ENCODE results near the gene RBPMS2. TPM values are rescaled to one million over a fixed set of nuclear protein-coding genes. Genes with fewer than 3 reads are reported as not detected.
"Not testable (repeated sequence)": the region's sequence is repeated elsewhere in the genome, so short reads cannot be mapped to it uniquely, and the experiment has no call there.

Gene RBPMS2
- total RNA-seq, 1 donor from 2014 or later: not detected

DNA sequence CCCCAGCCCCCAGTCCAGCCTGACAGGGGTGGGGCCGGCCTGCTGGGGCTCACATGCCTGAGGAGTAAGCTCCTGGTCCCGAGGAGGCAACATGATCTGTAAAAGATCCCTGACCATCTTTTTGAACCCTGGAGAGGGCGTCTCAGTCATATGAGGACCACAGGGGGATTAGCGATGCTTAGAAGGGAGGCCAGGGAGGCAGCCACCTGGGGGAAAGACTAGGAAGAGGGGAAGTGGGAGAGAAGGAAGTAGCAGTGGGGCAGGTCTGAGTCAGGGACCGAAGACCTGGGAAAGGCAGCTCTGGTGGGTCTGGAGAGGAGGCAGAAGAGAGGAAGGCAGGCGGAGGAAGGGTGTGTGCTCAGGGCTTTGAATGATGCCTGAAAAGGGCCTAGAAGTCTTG, 31.1 kb upstream of the RBPMS2 start:
- H3K4me1 ChIP-seq: peaks cover 0 to 5% of the 10 kb centered on the region in 2 donors
- H3K4me3 ChIP-seq: no peak overlapping the region
- H3K27me3 ChIP-seq: no peaks in the 10 kb centered on the region
- TF ChIP-seq, protein P1, sequence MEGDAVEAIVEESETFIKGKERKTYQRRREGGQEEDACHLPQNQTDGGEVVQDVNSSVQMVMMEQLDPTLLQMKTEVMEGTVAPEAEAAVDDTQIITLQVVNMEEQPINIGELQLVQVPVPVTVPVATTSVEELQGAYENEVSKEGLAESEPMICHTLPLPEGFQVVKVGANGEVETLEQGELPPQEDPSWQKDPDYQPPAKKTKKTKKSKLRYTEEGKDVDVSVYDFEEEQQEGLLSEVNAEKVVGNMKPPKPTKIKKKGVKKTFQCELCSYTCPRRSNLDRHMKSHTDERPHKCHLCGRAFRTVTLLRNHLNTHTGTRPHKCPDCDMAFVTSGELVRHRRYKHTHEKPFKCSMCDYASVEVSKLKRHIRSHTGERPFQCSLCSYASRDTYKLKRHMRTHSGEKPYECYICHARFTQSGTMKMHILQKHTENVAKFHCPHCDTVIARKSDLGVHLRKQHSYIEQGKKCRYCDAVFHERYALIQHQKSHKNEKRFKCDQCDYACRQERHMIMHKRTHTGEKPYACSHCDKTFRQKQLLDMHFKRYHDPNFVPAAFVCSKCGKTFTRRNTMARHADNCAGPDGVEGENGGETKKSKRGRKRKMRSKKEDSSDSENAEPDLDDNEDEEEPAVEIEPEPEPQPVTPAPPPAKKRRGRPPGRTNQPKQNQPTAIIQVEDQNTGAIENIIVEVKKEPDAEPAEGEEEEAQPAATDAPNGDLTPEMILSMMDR (IDR thresholded peaks at IDR 0.05): no peak
- H3K36me3 ChIP-seq: no peaks in the 10 kb centered on the region
- no peaks in the 10 kb centered on the region for H3K9me3 ChIP-seq
- no peak overlapping the region for H3K27ac ChIP-seq
- DNase-seq (ENCODE audit: low spot score in 2 of 2): no peak
- intact Hi-C loops (cut with DNase I): no loop called here

DNA sequence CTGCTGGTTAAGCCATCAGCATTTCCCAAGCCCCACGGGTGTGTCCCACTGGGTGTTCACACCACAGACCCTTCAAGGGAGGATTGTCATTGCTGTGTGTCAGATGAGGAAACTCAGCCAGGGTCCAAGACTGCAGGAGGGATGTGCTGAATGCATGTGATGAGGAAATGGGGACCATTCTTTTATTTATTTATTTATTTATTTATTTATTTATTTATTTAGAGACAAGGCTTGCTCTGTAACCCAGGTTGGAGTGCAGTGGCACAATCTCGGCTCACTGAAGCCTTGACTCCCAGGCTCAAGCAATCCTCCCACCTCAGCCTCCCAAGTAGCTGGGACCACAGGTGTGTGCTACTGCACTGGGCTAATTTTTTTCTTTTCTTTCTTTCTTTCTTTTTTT, 29.2 kb upstream of the RBPMS2 start:
- TF ChIP-seq, protein P1 (IDR thresholded peaks at IDR 0.05): no peak
- H3K4me1 ChIP-seq: peaks cover 0 to 5% of the 10 kb centered on the region in 2 donors
- DNase-seq (ENCODE audit: low spot score in 2 of 2): no peak
- intact Hi-C loops (cut with DNase I): no loop called here
- H3K4me3 ChIP-seq: no peak overlapping the region
- H3K27me3 ChIP-seq: no peaks in the 10 kb centered on the region
- no peak overlapping the region for H3K27ac ChIP-seq
- no peaks in the 10 kb centered on the region for H3K9me3 ChIP-seq
- H3K36me3 ChIP-seq: no peaks in the 10 kb centered on the region

DNA sequence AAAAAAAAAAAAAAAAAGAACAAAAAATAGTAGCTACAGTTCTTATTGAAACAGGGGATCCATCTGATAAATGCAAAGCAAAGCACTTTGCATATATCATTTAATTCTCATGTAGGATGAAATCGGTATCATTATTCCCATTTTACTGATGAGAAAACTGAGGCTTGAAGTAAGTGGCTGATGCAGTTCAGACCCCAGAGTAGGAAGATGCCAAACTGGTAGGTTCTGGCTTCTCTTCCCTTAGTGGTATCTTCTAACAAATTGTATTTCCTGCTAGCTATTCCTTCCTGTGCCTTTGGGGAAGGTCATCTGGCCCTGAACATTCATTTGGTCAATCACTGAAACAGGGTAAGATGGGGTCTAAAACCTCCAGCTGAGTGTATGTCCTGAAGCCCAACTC, 28.1 kb upstream of the RBPMS2 start:
- intact Hi-C loops (cut with DNase I): no loop called here
- Histone ChIP-seq H3K36me3 (no peaks in the 10 kb centered on the region), H3K9me3 (no peaks in the 10 kb centered on the region), H3K4me1 (peaks cover 0 to 5% of the 10 kb centered on the region in 2 donors), H3K4me3 (no peak overlapping the region), H3K27ac (no peak overlapping the region), H3K27me3 (no peaks in the 10 kb centered on the region)
- no peak for DNase-seq (ENCODE audit: low spot score in 2 of 2)
- TF ChIP-seq, protein P1 (IDR thresholded peaks at IDR 0.05): no peak

DNA sequence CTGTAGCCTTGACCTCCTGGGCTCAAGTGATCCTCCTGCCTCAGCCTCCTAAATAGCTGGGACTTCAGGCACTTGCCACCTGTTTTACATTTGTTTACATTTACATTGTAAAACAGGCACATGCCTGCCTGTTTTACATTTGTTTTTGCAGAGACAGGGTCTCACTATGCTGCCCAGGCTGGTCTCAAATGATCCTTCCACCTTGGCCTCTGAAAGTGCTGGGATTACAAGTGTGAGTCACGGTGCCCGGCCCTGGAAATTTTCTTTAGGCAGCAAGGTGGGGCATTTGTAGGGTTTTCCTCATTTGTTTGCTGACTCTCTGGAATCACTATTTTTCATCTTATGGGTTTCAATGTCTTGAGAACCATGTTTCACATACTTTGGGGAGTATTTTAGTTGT, 25.1 kb upstream of the RBPMS2 start:
- Histone ChIP-seq H3K27me3 (no peaks in the 10 kb centered on the region), H3K4me1 (peaks cover 0 to 3% of the 10 kb centered on the region in 2 donors), H3K4me3 (no peak overlapping the region), H3K27ac (no peak overlapping the region), H3K9me3 (no peaks in the 10 kb centered on the region), H3K36me3 (no peaks in the 10 kb centered on the region)
- intact Hi-C loops (cut with DNase I): no loop called here
- DNase-seq (ENCODE audit: low spot score in 2 of 2): no peak
- TF ChIP-seq, protein P1 (IDR thresholded peaks at IDR 0.05): no peak

DNA sequence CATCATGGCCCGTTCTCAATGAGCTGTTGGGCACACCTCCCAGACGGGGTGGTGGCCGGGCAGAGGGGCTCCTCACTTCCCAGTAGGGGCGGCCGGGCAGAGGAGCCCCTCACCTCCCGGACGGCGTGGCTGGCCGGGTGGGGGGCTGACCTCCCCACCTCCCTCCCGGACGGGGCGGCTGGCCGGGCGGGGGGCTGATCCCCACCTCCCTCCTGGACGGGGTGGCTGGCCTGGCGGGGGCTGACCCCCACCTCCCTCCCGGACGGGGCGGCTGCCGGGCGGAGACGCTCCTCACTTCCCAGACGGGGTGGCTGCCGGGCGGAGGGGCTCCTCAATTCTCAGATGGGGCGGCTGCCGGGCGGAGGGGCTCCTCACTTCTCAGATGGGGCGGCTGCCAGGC, 23.5 kb upstream of the RBPMS2 start:
- DNase-seq (ENCODE audit: low spot score in 2 of 2); H3K27me3 ChIP-seq; intact Hi-C loops (cut with DNase I); H3K4me1 ChIP-seq; H3K9me3 ChIP-seq; H3K4me3 ChIP-seq; H3K36me3 ChIP-seq; H3K27ac ChIP-seq: not testable (repeated sequence)

DNA sequence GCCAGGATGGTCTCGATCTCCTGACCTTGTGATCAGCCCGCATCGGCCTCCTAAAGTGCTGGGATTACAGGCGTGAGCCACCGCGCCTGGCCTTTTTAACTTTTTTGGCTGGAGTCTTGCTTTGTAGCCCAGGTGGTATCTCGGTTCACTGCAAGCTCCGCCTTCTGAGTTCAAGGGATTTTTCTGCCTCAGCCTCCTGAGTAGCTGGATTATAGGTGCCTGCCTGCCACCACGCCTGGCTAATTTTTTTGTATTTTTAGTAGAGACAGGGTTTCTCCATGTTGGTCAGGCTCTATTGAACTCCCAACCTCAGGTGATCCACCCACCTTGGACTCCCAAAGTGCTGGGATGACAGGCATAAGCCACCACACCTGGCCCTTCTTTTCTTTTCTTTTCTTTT, 20.5 kb upstream of the RBPMS2 start:
- H3K36me3 ChIP-seq; intact Hi-C loops (cut with DNase I); H3K27ac ChIP-seq; H3K27me3 ChIP-seq; H3K9me3 ChIP-seq; H3K4me3 ChIP-seq; DNase-seq (ENCODE audit: low spot score in 2 of 2); H3K4me1 ChIP-seq: not testable (repeated sequence)

DNA sequence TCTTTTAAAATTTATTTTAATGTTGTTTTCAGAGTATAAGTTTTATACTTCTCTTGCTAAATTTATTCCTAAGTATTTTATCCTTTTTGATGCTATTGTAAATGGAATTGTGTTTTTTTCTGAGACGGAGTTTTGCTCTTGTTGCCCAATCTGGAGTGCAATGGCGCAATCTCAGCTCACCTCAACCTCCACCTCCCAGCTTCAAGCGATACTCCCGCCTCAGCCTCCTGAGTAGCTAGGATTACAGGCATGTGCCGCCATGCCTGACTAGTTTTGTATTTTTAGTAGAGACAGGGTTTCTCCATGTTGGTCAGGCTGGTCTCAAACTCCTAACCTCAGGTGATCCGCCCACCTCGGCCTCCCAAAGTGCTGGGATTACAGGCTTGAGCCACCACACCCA, 19.9 kb upstream of the RBPMS2 start:
- H3K36me3 ChIP-seq; DNase-seq (ENCODE audit: low spot score in 2 of 2); H3K4me1 ChIP-seq; H3K27ac ChIP-seq; intact Hi-C loops (cut with DNase I); H3K27me3 ChIP-seq; H3K9me3 ChIP-seq; H3K4me3 ChIP-seq: not testable (repeated sequence)

Measured in ascending aorta (tissue), 2 donors.